Measurements from ENCODE around the gene CENATAC.
A peak's percentile ranks its signal among the peaks of the same experiment; 100 is the strongest.

The CENATAC gene

GRCh38 chr11:118980191-118980881, 17.6 kb upstream of the CENATAC start:
- TF ChIP-seq GATA2 (IDR thresholded peaks at IDR 0.05; ENCODE audit: low read depth, low read length) (no peak), GATA3 (IDR thresholded peaks at IDR 0.05; ENCODE audit: low read depth, low read length) (no peak)

DNA sequence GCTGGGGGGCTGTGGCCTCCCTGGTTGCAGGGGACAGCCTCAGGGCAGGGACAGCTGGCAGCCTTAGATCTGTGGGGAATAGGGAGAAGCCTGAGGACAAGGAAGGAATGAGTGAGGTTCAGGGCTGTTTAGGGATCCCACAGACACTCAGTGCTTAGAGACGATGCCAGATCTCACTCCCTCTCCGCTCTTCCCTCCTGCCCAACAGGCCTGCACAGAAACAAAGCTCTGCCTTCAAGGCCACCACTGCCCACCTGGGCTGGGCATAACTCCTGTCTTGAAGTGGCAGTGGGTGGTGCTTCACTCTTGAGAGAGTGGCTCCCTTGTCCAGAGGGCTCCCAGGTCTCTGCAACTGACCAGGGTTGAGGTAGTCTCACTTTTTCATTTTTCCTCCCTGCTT, 13.1 kb upstream of the CENATAC start:
- no peak for TF ChIP-seq GATA3 (IDR thresholded peaks at IDR 0.05; ENCODE audit: low read depth, low read length)
- TF ChIP-seq GATA2 (IDR thresholded peaks at IDR 0.05; ENCODE audit: low read depth, low read length), result no peak

GRCh38 chr11:118988280-118988679, 9.7 kb upstream of the CENATAC start:
- TF ChIP-seq GATA2 (IDR thresholded peaks at IDR 0.05; ENCODE audit: low read depth, low read length), result no peak

DNA sequence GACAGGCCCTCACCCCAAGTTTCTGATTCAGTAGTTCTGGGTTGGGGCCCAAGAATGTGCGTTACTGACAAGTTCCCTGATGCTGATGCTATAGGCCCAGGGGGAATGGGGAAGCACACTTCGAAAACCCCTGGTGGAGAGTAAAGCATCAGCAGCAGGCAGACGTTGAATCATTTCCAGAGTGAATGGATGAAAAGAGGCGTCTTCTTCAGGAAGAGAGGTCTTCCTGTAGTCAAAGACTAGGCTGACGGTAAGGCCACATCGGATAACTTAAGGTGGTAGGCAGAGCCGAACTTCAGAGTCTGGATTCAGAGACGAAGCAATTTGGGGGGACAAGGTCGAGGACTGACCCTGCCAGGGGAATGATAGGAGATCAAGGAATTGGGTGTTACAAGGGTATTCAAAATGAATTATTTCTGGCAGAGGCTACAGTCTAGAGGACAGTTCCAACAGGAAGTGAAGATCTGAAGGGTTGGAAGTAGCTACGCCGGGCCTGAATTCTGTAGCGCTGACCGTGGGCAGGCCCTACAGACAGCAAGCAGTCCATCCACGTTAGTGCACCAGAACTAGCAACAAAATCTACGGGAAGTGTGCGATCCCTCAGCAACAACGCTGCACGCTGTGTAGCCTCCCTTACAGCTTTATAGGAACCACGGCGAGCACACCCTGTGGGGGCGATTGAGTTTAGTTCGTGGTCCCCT, 862 bp upstream of the CENATAC start:
- no peak for TF ChIP-seq GATA2 (IDR thresholded peaks at IDR 0.05; ENCODE audit: low read depth, low read length)
- TF ChIP-seq GATA3 (IDR thresholded peaks at IDR 0.05; ENCODE audit: low read depth, low read length), result no peak

- TF ChIP-seq GATA3 (IDR thresholded peaks at IDR 0.05; ENCODE audit: low read depth, low read length), result no peak
- TF ChIP-seq GATA2 (IDR thresholded peaks at IDR 0.05; ENCODE audit: low read depth, low read length), result no peak
Observed at GRCh38 chr11:118998388-118998717, 415 bp downstream of the CENATAC start.

DNA sequence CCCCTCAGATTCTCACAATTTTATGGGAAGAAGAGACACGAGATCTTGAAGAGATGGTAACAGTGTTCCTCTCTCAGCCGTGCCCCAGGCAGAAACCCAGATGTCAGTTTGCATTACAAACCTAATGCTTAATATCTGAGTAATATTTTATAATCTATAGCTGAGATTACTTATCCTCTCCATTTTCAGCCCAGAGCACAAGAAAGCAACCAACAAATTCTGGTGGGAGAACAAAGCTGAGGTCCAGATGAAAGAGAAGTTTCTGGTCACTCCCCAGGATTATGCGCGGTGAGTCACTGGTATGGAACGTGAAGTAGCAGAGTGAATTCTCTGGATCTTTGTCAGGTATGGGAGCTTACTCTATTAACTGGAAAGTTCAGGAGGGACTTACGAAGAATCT, 884 bp downstream of the CENATAC start:
- TF ChIP-seq GATA3 (IDR thresholded peaks at IDR 0.05; ENCODE audit: low read depth, low read length), result no peak
- no peak for TF ChIP-seq GATA2 (IDR thresholded peaks at IDR 0.05; ENCODE audit: low read depth, low read length)

DNA sequence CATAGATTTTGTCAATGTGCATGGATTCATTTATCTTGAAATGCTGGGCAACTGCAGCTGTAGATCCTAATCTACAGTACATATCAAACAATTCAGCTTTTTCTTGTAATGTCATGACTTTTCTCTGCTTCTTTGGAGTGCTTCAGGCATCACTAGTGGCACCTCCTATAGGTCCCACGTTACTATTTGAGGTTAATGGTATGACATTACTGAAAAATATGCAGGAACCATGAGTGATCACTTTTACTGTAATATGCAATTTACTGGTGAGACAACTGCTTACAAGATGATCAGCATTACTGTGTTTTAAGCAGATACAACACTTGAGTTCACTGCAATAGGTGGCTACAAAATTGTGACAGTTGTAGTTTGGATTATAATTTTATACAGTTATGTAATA, 3.0 kb downstream of the CENATAC start:
- TF ChIP-seq GATA2 (IDR thresholded peaks at IDR 0.05; ENCODE audit: low read depth, low read length) (0 out of 2 replicates have a peak, but pooled peaks have one; percentile 43), GATA3 (IDR thresholded peaks at IDR 0.05; ENCODE audit: low read depth, low read length) (no peak; the same call in 1 of the 2 replicates)

DNA sequence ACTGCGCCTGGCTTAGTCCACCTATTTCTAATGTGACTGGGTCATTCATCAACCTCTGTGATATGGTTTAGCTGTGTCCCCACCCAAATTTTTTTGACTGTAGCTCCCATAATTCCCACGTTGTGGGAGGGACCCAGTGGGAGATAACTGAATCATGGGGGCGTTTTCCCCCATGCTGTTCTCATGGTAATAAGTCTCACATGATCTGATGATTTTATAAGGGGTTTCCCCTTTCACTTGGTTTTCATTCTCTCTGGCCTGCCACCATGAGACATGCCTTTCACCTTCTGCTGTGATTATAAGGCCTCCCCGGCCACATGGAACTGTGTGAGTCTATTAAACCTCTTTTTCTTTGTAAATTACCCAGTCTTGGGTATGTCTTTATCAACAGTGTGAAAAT, 8.7 kb downstream of the CENATAC start:
- no peak for TF ChIP-seq GATA3 (IDR thresholded peaks at IDR 0.05; ENCODE audit: low read depth, low read length)
- no peak for TF ChIP-seq GATA2 (IDR thresholded peaks at IDR 0.05; ENCODE audit: low read depth, low read length)

- no peak for TF ChIP-seq GATA2 (IDR thresholded peaks at IDR 0.05; ENCODE audit: low read depth, low read length)
- no peak for TF ChIP-seq GATA3 (IDR thresholded peaks at IDR 0.05; ENCODE audit: low read depth, low read length)
Observed at GRCh38 chr11:119011476-119012053, 13.6 kb downstream of the CENATAC start.

DNA sequence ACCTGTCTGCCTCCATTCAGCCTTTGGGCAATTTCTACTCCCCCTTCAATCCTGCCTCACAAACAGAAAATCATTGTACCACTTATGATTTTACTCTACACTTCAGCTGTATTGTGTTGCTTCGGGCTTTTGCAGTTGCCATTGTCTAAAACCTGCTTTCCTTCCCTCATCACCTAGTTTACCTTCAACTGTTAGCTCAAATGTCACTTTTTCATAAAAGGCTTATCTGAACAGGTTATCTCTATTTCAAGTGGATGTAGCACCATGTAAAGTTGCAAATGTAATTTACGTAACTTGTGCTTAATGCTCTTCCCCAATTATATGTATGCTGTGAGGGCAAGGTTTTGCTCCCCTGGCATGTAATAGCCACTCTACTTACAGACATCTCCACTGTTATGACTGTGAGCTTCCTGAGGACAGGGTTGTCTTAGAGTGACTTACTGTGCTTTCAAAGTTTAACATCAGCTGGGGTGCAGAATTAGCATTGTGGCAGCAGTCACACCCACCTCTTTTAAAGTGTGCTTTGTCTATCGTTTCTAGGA, 14.8 kb downstream of the CENATAC start:
- TF ChIP-seq GATA3 (IDR thresholded peaks at IDR 0.05; ENCODE audit: low read depth, low read length), result no peak
- no peak for TF ChIP-seq GATA2 (IDR thresholded peaks at IDR 0.05; ENCODE audit: low read depth, low read length)

- TF ChIP-seq GATA2 (IDR thresholded peaks at IDR 0.05; ENCODE audit: low read depth, low read length) (no peak), GATA3 (IDR thresholded peaks at IDR 0.05; ENCODE audit: low read depth, low read length) (no peak)
Observed at GRCh38 chr11:119014209-119014924, 16.4 kb downstream of the CENATAC start.

DNA sequence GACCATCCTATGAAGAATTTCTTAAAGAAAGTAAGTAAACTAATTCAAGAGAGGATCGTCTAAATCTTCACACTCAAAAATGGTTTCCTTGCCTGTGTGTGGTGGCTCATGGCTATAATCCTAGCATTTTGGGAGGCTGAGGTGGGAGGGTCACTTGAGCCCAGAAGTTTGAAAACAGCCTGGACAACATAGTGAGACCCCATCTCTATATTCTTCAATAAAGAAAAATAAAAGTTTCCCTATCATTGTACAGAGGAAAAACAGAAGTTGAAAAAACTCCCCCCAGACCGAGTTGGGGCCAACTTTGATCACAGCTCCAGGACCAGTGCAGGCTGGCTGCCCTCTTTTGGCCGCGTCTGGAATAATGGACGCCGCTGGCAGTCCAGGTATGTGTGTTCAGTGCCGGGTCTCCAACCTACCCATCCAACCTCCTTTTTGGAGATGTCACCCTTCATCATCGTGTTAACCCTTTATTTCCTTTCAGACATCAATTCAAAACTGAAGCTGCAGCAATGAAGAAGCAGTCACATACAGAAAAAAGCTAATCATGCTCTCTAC, 17.2 kb downstream of the CENATAC start:
- no peak for TF ChIP-seq GATA3 (IDR thresholded peaks at IDR 0.05; ENCODE audit: low read depth, low read length)
- TF ChIP-seq GATA2 (IDR thresholded peaks at IDR 0.05; ENCODE audit: low read depth, low read length), result no peak

DNA sequence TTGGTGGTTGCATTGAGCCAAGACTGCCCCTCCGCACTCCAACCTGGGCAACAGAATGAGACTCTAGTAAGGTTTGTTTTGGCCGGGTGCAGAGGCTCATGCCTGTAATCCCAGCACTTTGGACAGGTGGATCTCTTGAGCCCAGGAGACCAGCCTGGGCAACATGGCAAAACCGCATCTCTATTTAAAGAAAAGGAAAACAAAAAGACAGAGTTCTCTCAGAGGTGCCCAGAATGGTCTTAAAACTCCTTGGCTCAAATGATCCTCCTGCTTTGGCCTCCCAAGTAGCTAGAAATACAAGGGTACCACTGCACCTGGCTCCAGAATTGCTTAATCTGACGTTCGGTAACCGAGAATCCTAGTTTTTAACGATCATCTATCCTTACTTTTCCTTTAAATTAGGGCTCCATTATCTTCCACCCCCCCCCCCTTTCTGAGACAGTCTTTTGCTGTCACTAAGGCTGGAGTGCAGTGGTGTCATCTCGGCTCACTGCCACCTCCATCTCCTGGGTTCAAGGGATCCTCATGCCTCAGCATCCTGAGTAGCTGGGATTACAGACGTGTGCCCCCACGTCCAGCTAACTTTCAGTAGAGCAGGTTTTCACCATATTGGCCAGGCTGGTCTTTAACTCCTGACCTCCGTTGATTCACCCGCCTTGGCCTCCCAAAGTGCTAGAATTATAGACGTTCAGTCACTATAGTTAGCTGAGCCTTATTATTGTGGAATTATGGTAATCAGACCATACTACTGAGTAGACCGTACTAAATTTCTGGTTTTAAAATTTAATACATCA, 18.5 kb downstream of the CENATAC start:
- TF ChIP-seq GATA2 (IDR thresholded peaks at IDR 0.05; ENCODE audit: low read depth, low read length), result no peak
- TF ChIP-seq GATA3 (IDR thresholded peaks at IDR 0.05; ENCODE audit: low read depth, low read length), result no peak

Data from SH-SY5Y (cell line).